HG03439 (cell line): ENCODE measurements around the gene KRT28.
"Not testable (repeated sequence)": the region's sequence is repeated elsewhere in the genome, so short reads cannot be mapped to it uniquely, and the experiment has no call there.

Experiments used
- ATAC-seq: cut with Tn5 transposase; IDR thresholded peaks from one replicate; pipeline ENCODE4 v1.9.1; 2021; ENCODE audit warnings: mild to moderate bottlenecking, moderate library complexity; ENCODE audit not compliant: unreplicated experiment

The KRT28 gene

GRCh38 chr17:40779181-40779909, 20.4 kb downstream of the KRT28 start:
- no peak for ATAC-seq

DNA sequence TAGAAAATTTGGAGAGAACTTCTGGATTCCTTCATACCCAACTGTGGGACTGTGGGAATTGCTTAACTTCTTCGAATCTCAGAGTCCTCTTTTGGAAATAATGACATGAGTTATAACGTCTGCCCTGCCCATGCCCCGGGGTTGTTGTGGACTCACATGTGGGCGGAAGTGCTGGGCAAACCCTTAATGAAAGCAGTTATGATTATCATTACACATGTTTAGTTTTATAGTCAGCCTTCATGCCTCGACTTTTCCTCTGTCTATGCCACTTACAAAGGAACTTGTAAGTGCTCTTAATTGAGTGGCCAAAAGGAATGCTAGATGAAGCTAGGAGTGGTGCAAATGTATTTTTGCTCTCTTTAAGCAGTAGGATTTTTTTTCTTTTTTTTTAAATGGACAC, 21.3 kb downstream of the KRT28 start:
- ATAC-seq = no peak

DNA sequence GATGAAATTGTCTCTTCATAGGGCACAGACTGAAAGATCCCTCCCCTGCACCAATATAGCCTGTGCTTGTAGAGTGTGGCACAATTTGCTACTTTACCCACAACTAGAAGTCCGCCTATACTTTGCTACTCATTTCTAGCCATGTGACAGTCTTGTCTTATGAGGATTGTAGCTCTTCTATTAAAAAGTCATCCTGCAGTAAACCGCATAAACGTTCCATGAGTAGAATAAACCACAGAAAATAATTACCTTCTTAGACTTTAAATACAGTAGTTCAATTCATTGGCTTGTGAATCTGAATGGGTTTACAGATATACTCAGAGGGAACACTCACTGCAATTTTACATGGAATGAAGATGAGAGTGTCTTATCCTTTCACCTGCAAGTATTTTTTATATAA, 21.8 kb downstream of the KRT28 start:
- ATAC-seq = no peak

DNA sequence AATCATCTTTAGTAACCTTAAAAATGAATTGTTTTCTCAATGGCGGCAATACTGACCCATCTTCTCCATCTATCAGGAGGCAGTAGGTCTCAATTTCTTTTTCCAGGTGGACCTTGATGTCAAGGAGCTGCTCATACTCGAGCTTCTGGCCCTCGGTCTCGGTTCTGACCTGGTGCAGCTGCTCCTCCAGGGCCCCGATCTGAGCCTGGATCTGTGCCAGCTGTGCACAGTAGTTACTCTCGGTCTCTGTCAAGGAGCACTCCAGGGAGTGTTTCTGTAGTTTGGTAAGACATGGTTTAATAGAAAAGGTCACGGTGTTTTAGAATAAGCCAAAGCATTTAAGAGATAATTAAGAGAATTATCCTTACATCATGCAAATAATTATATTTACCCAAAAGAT, 22.3 kb downstream of the KRT28 start:
- no peak for ATAC-seq

GRCh38 chr17:40775945-40776344, 23.8 kb downstream of the KRT28 start:
- no peak for ATAC-seq

DNA sequence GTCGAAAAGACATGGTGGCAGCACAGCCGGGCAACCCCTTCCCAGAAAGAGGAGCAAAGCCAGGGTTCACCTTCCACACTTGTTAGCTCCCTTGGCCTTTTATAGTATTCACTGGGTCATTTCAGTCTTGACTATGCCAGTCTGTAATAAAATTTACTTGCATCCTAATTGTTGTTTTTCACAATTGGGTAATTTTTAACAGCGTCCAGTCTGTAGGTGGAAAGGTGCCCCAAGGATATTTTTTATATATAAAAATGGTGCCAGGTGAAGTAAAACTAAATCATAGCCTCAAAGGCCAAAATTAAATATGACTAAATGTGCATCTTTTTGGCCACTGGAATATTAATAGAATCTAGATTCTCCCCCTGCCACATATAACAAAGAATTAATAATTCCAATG, 27.7 kb downstream of the KRT28 start, which contains the start of gene KRT26:
KRT26 (minus strand) TSS at position 101 of the 400 bp plus-strand sequence; CDS start at position 13, 88 bp downstream.
- ATAC-seq = no peak

- ATAC-seq = no peak
Observed at GRCh38 chr17:40765657-40766056, 34.1 kb downstream of the KRT28 start.

- ATAC-seq = no peak
Observed at GRCh38 chr17:40763752-40764151, 36.0 kb downstream of the KRT28 start.

- ATAC-seq = no peak
Observed at GRCh38 chr17:40760105-40761016, 39.4 kb downstream of the KRT28 start.

DNA sequence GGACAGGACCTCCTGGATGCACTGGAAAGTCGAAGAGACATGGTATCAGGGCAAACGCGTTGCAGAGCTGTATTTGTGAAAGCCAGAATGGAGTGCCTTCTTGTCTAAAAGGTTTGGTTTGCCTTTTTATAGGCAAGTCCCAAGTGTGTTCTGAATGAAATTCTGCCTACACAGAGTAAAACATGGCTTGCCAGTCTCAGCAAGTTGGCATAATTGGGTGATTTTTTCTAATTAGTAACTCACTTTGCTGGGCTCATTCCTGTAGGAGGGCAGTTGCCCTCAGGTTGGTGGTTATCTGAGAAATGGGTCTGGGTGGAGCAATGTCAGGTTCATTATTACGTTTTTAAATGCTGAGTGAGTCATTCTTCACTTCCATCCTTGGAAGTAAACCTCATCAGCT, 44.5 kb downstream of the KRT28 start, which contains the start of gene KRT25:
KRT25 (minus strand) TSS at position 101 of the 400 bp plus-strand sequence; CDS start at position 41, 60 bp downstream.
- no peak for ATAC-seq

DNA sequence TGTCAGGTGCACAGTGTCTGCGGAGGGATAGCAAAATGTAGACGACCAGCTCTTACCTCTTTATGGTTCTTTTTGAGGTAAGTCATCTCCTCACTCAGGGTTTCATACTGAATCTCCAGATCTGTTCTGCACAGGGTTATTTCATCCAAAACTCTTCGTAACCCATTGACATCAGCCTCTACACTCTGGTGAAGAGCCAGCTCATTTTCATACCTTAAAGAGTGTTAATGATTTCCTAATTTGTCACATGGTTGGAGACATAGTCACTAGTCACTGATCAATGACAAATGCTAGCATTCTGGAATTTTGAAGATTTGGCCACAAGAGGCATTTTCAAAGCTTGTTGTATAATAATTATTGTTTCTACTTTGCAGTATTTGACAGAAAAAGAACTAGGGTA, 46.0 kb downstream of the KRT28 start:
- ATAC-seq = no peak

GRCh38 chr17:40751065-40751464, 48.7 kb downstream of the KRT28 start:
- ATAC-seq = no peak

GRCh38 chr17:40750391-40750790, 49.4 kb downstream of the KRT28 start:
- ATAC-seq = no peak

DNA sequence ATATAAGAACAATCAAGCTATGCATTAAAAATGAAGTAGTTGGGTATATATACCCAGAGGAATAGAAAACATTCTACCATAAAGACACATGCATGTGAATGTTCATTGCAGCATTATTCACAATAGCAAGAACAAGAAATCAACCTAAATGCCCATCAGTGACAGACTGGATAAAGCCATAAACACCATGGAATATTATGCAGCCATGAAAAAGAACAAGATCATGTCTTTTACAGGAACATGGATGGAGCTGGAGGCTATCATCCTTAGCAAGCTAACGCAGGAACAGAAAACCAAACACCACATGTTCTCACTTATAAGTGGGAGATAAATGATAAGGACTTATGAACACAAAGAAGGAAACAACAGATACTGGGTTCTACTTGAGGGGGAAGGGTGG, 51.1 kb downstream of the KRT28 start:
- not testable (repeated sequence) for ATAC-seq
